Measurements from ENCODE around the gene PTPRN2. TPM values are rescaled to one million over a fixed set of nuclear protein-coding genes. Genes with fewer than 3 reads are reported as not detected.

PTPRN2 gene
- total RNA-seq, 1 donor, result 0.09 TPM

GRCh38 chr7:157516911-157517781, 1070.5 kb downstream of the PTPRN2 start:
- H3K4me3 ChIP-seq (ENCODE audit: low read depth, low read length), result no peak overlapping the region
- DNase-seq (ENCODE audit: low read depth), result no peak
- no peak for TF ChIP-seq CTCF (IDR thresholded peaks at IDR 0.05; ENCODE audit: insufficient read depth, low read length)

GRCh38 chr7:157516311-157516710, 1071.3 kb downstream of the PTPRN2 start:
- no peak for TF ChIP-seq CTCF (IDR thresholded peaks at IDR 0.05; ENCODE audit: insufficient read depth, low read length)
- no peak for DNase-seq (ENCODE audit: low read depth)
- H3K4me3 ChIP-seq (ENCODE audit: low read depth, low read length), result no peak overlapping the region

- H3K4me3 ChIP-seq (ENCODE audit: low read depth, low read length), result no peak overlapping the region
- TF ChIP-seq CTCF (IDR thresholded peaks at IDR 0.05; ENCODE audit: insufficient read depth, low read length), result no peak
- DNase-seq (ENCODE audit: low read depth), result no peak
Measured at GRCh38 chr7:157515342-157516041, 1072.1 kb downstream of the PTPRN2 start.

GRCh38 chr7:157514746-157515145, 1072.9 kb downstream of the PTPRN2 start:
- no peak for TF ChIP-seq CTCF (IDR thresholded peaks at IDR 0.05; ENCODE audit: insufficient read depth, low read length)
- DNase-seq (ENCODE audit: low read depth), result no peak
- H3K4me3 ChIP-seq (ENCODE audit: low read depth, low read length), result no peak overlapping the region

GRCh38 chr7:157514306-157514705, 1073.3 kb downstream of the PTPRN2 start:
- no peak for TF ChIP-seq CTCF (IDR thresholded peaks at IDR 0.05; ENCODE audit: insufficient read depth, low read length)
- DNase-seq (ENCODE audit: low read depth), result no peak
- no peak overlapping the region for H3K4me3 ChIP-seq (ENCODE audit: low read depth, low read length)

GRCh38 chr7:157513682-157514081, 1073.9 kb downstream of the PTPRN2 start:
- no peak for DNase-seq (ENCODE audit: low read depth)
- TF ChIP-seq CTCF (IDR thresholded peaks at IDR 0.05; ENCODE audit: insufficient read depth, low read length), result no peak

More at GRCh38 chr7:157513682-157514081, 1073.9 kb downstream of the PTPRN2 start:
- no peak overlapping the region for H3K4me3 ChIP-seq (ENCODE audit: low read depth, low read length)

Measured in fibroblast of the aortic adventitia (primary cell).